COR-L47 (cell line): ENCODE data around the gene ANKS1B.
A peak's percentile ranks its signal among the peaks of the same experiment; 100 is the strongest.
"Not testable (repeated sequence)": the region's sequence is repeated elsewhere in the genome, so short reads cannot be mapped to it uniquely, and the experiment has no call there.

Experiments used
- DNase-seq: peaks from one replicate; lab custom pipeline; 2025; lab: John Stamatoyannopoulos, UW

Gene ANKS1B

DNA sequence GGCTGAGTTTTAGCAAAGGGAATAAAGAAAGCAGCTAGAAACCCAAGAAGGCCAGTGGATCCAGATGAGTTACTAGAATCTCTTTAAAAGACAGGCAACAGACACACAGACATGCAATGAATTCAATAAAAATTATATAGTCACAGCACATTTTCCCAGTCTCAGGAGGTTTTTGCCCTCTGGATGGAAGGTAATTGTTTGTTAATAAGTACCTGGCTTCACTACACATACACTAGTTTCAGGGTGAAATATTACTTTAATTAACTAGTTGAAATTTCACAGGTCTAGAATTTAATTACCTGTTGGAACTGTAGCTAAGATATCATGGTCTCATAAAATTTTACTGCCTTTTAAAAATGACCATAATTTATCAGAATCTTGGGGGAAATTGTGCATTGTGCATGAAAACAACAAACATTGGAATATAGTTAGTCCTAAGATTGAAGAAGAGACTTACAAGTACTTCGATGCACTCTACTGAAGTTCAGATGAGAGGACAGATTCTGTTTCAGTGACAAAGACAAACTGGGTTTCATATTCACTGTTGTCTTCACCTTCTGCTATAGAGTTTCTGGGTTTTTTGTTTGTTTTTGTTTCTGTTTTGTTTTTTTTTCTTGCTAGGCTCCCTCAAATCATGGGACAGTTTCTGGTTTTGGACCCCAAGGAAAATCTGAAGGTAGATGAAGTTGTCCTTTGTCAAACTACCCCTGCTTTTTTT, 614.2 kb downstream of the ANKS1B start:
- no peak for DNase-seq

DNA sequence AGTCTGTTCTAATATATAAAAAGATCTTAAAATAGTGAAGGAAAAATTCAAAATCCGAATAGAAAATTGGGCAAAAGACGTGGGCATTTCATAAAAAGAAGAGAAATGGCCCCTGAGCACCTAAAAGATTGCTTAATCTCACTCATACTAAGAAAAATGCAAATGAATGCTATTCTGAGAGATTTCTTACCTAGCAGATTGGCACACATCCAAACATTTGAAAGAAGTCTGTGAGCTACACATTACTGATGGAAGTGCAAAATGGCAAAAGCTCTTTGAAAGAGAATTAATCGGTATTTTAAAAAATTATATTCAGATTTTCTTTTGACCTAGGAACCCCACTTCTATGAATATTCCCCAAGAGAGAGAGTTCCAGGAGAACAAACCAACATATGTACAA, 617.6 kb downstream of the ANKS1B start:
- DNase-seq: no peak

- DNase-seq: no peak
Measured at GRCh38 chr12:99352269-99352668, 632.5 kb downstream of the ANKS1B start.

GRCh38 chr12:99343960-99344359, 640.8 kb downstream of the ANKS1B start:
- DNase-seq: no peak

DNA sequence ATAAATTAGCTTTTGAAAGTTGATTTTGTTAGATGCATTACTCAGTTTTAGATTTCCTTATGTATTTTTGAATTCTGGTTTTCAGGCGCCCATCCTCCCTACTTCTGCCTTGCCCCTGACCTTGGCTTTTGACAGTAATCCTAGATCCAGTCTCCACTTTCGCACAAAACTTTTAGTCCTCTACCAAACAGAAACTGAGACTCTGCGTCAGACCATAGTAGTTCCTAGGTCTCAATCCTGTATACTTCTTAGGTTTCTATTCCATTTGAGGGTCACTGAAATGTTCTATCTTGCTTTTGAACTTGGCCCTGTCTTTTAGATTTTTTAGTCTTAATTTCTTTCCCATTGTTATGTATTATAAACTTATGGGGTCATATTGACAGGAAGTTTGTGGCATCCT, 645.1 kb downstream of the ANKS1B start:
- DNase-seq: no peak

GRCh38 chr12:99334285-99335056, 650.3 kb downstream of the ANKS1B start:
- DNase-seq: peak; percentile 53

DNA sequence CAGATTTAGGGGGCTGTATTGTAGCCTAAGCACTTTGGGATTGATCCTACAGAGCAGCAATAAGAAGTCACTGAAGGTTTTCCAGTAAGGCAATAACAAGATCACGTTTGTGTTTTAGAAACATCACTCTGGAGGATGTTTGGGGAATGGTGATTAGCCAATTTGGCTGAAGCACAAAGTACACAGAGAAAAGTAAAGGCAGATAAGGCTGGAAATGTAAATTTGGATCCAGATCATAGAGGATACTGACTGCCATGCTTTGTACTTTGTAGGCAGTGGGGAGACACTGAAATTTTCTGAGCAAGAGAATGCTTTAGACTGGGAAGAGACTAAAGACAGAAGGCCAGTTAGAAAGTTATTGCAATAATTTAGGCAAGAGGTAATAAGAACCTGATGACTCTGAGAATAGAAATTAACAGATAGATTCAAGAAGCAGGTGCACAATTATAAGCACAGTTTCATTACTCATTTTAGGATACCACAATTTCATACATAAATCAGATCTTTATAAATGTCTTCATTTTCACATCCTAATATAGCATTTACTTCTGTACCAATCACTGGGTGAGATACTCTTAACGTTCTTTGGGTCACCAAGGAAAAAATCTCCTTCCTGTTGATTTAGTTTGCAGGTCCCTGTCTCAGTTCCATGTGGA, 651.7 kb downstream of the ANKS1B start:
- DNase-seq: peak; percentile 21

GRCh38 chr12:99330216-99330615, 654.5 kb downstream of the ANKS1B start:
- no peak for DNase-seq

DNA sequence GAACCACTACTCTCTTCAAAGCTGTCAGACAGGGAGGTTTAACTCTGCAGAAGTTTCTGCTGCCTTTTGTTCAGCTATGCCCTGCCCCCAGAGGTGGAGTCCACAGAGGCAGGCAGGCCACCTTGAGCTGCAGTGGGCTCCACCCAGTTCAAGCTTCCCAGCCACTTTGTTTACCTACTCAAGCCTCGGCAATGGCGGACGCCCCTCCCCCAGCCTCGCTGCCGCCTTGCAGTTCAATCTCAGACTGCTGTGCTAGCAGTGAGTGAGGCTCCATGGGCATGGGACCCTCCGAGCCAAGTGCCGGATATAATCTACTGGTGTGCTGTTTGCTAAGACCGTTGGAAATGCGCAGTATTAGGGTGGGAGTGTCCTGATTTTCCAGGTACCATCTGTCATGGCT, 663.5 kb downstream of the ANKS1B start:
- not testable (repeated sequence) for DNase-seq

DNA sequence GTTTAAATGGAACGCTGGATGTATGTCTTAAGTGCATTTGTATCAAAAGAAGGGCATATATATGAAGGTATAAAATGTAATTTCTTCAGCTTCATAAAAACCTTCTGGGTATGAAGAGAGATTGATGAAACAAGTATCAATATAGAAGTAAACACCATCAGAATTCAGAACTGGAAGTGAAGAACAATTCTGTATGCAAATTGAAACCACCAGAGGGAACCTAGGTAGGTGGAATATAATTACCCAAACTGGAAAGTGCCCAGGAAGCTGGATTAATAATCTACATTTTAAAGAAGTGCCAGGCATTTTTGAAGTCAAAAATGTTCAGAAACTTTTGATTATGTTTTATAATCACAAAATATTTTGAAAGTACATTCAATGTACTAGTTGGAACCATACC, 673.4 kb downstream of the ANKS1B start:
- DNase-seq: no peak

DNA sequence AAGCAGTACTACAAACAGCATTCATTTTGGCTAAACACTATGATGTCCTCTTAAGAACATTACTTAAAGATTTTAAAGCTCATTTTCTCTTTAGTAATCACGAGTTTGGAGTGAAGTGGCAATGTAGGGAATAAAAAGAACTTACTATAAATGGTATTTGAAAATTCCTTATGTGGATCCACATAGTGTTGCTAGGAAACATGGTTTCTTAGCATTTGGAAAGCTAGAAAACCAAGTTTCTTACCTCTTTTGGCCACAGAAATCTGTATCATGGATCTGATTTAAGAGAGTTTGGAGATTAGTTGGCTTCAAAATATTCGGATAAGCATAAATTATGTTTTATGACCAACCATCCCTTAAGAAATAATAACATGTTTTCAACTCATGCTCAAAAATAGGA, 674.9 kb downstream of the ANKS1B start:
- no peak for DNase-seq

- no peak for DNase-seq
Measured at GRCh38 chr12:99302874-99303273, 681.9 kb downstream of the ANKS1B start.

DNA sequence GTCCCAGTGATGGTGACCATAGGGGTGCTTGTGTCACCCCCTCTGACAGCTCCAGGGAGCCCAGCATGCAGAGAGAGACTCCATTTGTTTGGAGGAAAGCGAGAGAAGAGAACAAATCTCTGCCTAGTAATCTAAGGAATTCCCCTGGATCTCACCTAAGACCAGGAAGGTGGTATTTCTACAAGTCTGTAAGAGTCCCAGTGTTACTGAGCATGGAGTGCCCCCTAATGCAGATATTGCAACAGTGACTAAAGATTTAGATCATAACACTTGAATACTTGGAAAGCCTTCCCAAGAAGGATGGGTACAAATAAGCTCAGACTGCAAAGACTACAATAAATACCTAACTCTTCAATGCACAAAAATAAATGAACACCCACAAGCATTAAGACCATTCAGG, 697.6 kb downstream of the ANKS1B start:
- DNase-seq: no peak

DNA sequence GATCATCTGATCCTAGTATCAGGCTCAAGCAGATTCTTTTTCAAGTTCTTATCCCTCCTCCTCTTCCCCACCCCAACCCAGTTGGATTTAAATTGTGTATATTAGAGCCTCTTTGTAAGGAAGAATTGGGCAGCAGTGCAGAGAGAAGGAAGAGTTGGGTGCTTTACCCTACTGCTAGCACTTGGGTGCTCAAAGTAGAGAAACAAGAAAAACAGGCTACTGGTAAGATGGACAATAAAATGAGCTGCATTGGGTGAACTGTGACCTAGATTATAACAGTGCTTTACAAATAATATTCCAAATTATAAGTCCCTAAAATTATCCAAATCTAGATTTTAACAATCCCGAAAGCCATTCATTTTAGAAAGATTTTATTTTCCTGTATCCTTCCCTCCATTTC, 700.6 kb downstream of the ANKS1B start:
- no peak for DNase-seq

DNA sequence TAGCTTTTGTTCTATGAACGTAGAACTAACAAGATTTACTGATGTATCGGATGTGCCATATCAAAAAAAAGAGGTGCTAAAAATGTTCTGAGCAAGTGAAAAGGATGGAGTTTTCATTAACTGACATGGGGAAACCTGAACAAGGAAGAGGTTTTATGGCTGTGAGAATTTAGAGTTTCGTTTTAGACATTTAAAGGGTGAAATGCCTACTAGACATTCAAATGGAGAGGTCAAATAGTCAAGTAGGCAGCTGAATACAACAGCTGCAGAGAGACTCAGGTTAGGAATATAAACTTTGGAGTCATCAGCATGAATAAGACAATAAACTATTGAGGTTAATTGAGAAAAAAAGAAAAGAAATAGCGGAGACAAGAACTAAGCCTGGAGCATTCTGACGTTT, 702.1 kb downstream of the ANKS1B start:
- no peak for DNase-seq

DNA sequence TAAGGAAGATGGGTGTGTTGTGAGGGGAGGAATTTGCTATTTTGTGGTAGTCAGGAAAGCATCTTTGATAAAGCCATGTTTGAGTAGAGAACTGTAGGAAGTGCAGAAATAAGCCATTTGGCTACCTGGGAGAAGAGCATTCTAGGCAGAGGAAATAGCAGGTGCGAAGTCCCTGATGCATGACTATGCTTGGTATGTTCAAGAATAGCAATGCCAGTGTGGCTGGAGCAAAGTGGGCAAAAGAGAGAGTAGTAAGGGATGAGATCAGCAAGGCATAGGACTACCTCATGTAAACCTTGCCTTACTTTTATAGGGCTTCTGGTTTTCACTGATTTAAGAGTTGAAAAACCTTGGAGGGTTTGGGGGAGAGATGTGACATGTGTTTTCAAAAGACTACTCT, 702.6 kb downstream of the ANKS1B start:
- DNase-seq: no peak

GRCh38 chr12:99281277-99281676, 703.5 kb downstream of the ANKS1B start:
- DNase-seq: no peak

- DNase-seq: no peak
Measured at GRCh38 chr12:99278899-99279298, 705.8 kb downstream of the ANKS1B start.

DNA sequence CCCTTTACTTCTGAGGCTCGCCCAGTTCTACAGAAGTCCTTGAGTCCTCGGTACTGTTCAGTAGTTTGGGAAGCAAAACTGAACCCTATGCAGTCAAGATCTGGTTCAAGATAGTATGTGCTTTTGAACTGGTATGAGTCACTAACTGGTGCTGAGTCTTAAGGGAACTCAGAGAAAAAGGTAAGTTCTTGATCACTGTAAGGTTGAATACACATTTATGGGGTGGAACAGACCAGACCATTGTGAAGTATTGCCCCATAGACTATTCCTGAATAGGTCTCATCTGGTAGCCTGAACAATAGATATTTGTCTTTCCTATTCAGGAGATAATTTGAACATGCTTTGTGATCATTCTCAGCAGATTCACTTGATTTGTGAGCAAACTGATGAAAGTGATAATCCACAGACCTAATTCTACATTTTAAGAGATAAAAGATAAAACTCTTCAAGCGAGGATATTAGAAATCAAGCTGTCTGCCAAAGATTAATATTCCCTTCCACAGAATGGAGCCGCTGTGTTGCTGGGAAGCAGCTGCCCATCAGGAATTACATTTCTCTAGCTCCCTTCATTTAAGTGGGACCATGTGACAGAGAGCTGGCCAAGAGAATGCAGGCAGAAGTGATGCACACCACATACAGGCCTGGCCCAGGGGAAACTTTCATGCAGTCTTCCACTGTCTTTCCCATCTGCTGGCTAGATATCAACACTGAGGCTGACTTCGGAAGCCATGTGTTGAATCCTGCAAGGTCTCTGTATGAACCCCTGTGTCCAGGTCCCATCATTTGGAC, 707.0 kb downstream of the ANKS1B start:
- no peak for DNase-seq

- no peak for DNase-seq
Measured at GRCh38 chr12:99271071-99271470, 713.7 kb downstream of the ANKS1B start.

- no peak for DNase-seq
Measured at GRCh38 chr12:99267038-99267437, 717.7 kb downstream of the ANKS1B start.

DNA sequence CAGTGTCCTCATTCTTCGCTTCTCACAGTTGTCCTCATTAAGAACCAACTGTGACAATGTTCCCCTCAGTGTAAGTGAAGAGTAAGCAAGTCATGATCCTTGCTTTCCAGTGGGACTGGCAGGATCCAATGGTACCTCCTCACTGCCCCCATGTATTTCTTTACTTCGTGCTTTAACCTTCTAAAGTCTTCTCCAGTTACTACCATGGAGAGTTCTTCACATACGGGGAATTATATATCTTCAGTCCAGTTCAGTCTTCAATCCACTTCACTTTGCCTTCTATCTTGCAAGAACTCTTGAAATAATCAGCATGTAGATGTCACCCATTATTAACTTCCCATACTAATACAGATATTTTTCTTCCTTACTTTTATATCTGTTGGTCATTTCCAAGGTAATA, 719.1 kb downstream of the ANKS1B start:
- DNase-seq: no peak
